Neural cell (in vitro differentiated cells): ENCODE results near the gene COL23A1. TPM values are rescaled to one million over a fixed set of nuclear protein-coding genes. Genes with fewer than 3 reads are reported as not detected.

Experiments
- H2AFZ ChIP-seq: fragments of 200-600, 300-800 bp; sonication (generic), shearing (Covaris generic); 2 replicates; pipeline ENCODE4 v1.6.0; 2014; ENCODE audit warnings: low read depth, mild to moderate bottlenecking, antibody characterized with exemption, low read length, moderate library complexity
- H3F3A ChIP-seq: fragments of 200-600 bp; shearing (Covaris generic); 2 replicates; pipeline ENCODE4 v1.6.1; 2016; ENCODE audit warnings: mild to moderate bottlenecking, moderate library complexity, mixed read lengths, antibody characterized with exemption, low read length; ENCODE audit not compliant: insufficient read depth, poor library complexity, severe bottlenecking
- H3K27ac ChIP-seq: fragments of 200-600, 300-800 bp; sonication (generic), shearing (Covaris generic); 2 replicates; pipeline ENCODE4 v1.5.1; 2014; ENCODE audit warnings: mild to moderate bottlenecking, low read length, moderate library complexity
- H3K27me3 ChIP-seq: fragments of 300-800, 200-600 bp; sonication (generic), shearing (Covaris generic); 2 replicates; pipeline ENCODE4 v1.6.0; 2014; ENCODE audit warnings: mild to moderate bottlenecking, low read depth, low read length, moderate library complexity; ENCODE audit not compliant: insufficient read depth
- H3K36me3 ChIP-seq: fragments of 300-800, 200-600 bp; sonication (generic), shearing (Covaris generic); 2 replicates; pipeline ENCODE4 v1.5.1; 2014; ENCODE audit warnings: mild to moderate bottlenecking, antibody characterized with exemption, low read length, moderate library complexity; ENCODE audit not compliant: insufficient read depth
- H3K4me2 ChIP-seq: fragments of 300-800, 200-600 bp; sonication (generic), shearing (Covaris generic); 2 replicates; pipeline ENCODE4 v1.6.0; 2014; ENCODE audit warnings: mild to moderate bottlenecking, low read length
- H3K4me3 ChIP-seq: fragments of 300-800, 200-600 bp; sonication (generic), shearing (Covaris generic); 2 replicates; pipeline ENCODE4 v1.5.1; 2014; ENCODE audit warnings: mild to moderate bottlenecking, low read length, moderate library complexity
- H3K79me2 ChIP-seq: fragments of 200-600 bp; shearing (Covaris generic); replicated peaks from 2 replicates; pipeline ENCODE4 v1.6.0; 2014; ENCODE audit warnings: mild to moderate bottlenecking, low read length, moderate library complexity; ENCODE audit not compliant: insufficient read depth
- H3K9ac ChIP-seq: fragments of 300-800, 200-600 bp; sonication (generic), shearing (Covaris generic); 2 replicates; pipeline ENCODE4 v1.6.1; 2016; ENCODE audit warnings: mild to moderate bottlenecking, low read length, mixed read lengths
- H3K9me2 ChIP-seq: fragments of 200-600 bp; shearing (Covaris generic); 2 replicates; pipeline ENCODE4 v1.6.1; 2016; ENCODE audit warnings: mild to moderate bottlenecking, low read length, mixed read lengths; ENCODE audit not compliant: insufficient read depth
- H3K9me3 ChIP-seq: fragments of 200-600, 300-800 bp; sonication (generic), shearing (Covaris generic); 2 replicates; pipeline ENCODE4 v1.6.1; 2016; ENCODE audit warnings: mild to moderate bottlenecking, mixed run types, low read length, moderate library complexity, mixed read lengths
- H4K20me1 ChIP-seq: fragments of 200-600 bp; shearing (Covaris generic); 2 replicates; pipeline ENCODE4 v1.6.1; 2016; ENCODE audit warnings: mild to moderate bottlenecking, mixed run types; ENCODE audit not compliant: insufficient read depth
- CTCF ChIP-seq: fragments of 450-650 bp; IDR thresholded peaks from 2 replicates; pipeline ENCODE4 v1.5.1; 2014; ENCODE audit warnings: antibody characterized with exemption, mild to moderate bottlenecking, moderate library complexity; ENCODE audit not compliant: poor library complexity, severe bottlenecking
- EP300 ChIP-seq: fragments of 450-650 bp; conservative IDR thresholded peaks from 2 replicates; pipeline ENCODE4 v1.6.1; 2014; ENCODE audit warnings: antibody characterized with exemption, mild to moderate bottlenecking, moderate library complexity; ENCODE audit not compliant: poor library complexity, severe bottlenecking
- EZH2 ChIP-seq: fragments of 200-600, 300-800 bp; shearing (Covaris generic), sonication (generic); IDR thresholded peaks from 2 replicates; pipeline ENCODE4 v1.6.1; 2014; ENCODE audit warnings: antibody characterized with exemption, low read length, borderline replicate concordance, mild to moderate bottlenecking; ENCODE audit not compliant: insufficient read depth, poor library complexity, severe bottlenecking
- MXI1 ChIP-seq: fragments of 450-650 bp; conservative IDR thresholded peaks from 2 replicates; pipeline ENCODE4 v1.6.1; 2014; ENCODE audit warnings: antibody characterized with exemption, mild to moderate bottlenecking; ENCODE audit not compliant: poor library complexity, severe bottlenecking
- POLR2AphosphoS5 ChIP-seq: IDR thresholded peaks from 2 replicates; pipeline ENCODE4 v1.6.1; 2012
- RAD21 ChIP-seq: fragments of 450-650 bp; conservative IDR thresholded peaks from 2 replicates; pipeline ENCODE4 v1.6.1; 2014; ENCODE audit warnings: antibody characterized with exemption, mild to moderate bottlenecking, moderate library complexity
- REST ChIP-seq: IDR thresholded peaks from 2 replicates; pipeline ENCODE4 v1.6.1; 2012; ENCODE audit warnings: borderline replicate concordance
- SMC3 ChIP-seq: fragments of 450-650 bp; conservative IDR thresholded peaks from 2 replicates; pipeline ENCODE4 v1.6.1; 2014; ENCODE audit warnings: antibody characterized with exemption, mild to moderate bottlenecking, moderate library complexity; ENCODE audit not compliant: poor library complexity
- TAF1 ChIP-seq: IDR thresholded peaks from 2 replicates; pipeline ENCODE4 v1.6.1; 2012; ENCODE audit warnings: low read depth
- polyA plus RNA-seq: library from polyadenylated mRNA; depleted of rRNA; stranded (reverse); fragments of >200 nt; gene quantifications from 2 replicates; pipeline ENCODE4 v1.2.3, GENCODE V29; 2014

Gene COL23A1
- polyA plus RNA-seq, 1 donor from 2014 or later = not detected

- Histone ChIP-seq H3F3A (no peaks in the 10 kb centered on the region), H2AFZ (no peak overlapping the region), H3K4me3 (no peak overlapping the region), H3K9me3 (no peaks in the 10 kb centered on the region), H3K9me2 (no peaks in the 10 kb centered on the region), H3K9ac (no peak overlapping the region), H3K4me2 (no peak overlapping the region), H3K36me3 (no peaks in the 10 kb centered on the region), H4K20me1 (no peaks in the 10 kb centered on the region), H3K79me2 (no peaks in the 10 kb centered on the region), H3K27ac (no peak overlapping the region), H3K27me3 (no peaks in the 10 kb centered on the region)
- no peak for TF ChIP-seq TAF1
- TF ChIP-seq EP300 = no peak
- TF ChIP-seq RAD21 = no peak
- TF ChIP-seq MXI1 = no peak
Observed at GRCh38 chr5:178563621-178564020, 26.6 kb downstream of the COL23A1 start.

GRCh38 chr5:178561746-178562264 lies 28.4 kb downstream of the COL23A1 start:
- no peaks in the 10 kb centered on the region for H3K36me3 ChIP-seq
- no peak overlapping the region for H3K4me2 ChIP-seq
- no peaks in the 10 kb centered on the region for H3K9me3 ChIP-seq
- no peaks in the 10 kb centered on the region for H3F3A ChIP-seq
- no peaks in the 10 kb centered on the region for H3K9me2 ChIP-seq
- H3K4me3 ChIP-seq = no peak overlapping the region
- H3K27me3 ChIP-seq = no peaks in the 10 kb centered on the region
- no peak overlapping the region for H3K9ac ChIP-seq
- no peaks in the 10 kb centered on the region for H4K20me1 ChIP-seq
- no peak overlapping the region for H3K27ac ChIP-seq
- H2AFZ ChIP-seq = no peak overlapping the region
- no peaks in the 10 kb centered on the region for H3K79me2 ChIP-seq
- TF ChIP-seq TAF1 (no peak), RAD21 (no peak), POLR2AphosphoS5 (no peak), CTCF (no peak), MXI1 (no peak), REST (no peak), EZH2 (no peak), SMC3 (no peak), EP300 (no peak)

GRCh38 chr5:178560911-178561310 lies 29.3 kb downstream of the COL23A1 start:
- Histone ChIP-seq H4K20me1 (no peaks in the 10 kb centered on the region), H3K4me2 (no peak overlapping the region), H3K9me3 (no peaks in the 10 kb centered on the region), H3F3A (no peaks in the 10 kb centered on the region), H3K27me3 (no peaks in the 10 kb centered on the region), H3K4me3 (no peak overlapping the region), H3K79me2 (no peaks in the 10 kb centered on the region), H3K9me2 (no peaks in the 10 kb centered on the region), H3K27ac (no peak overlapping the region), H3K36me3 (no peaks in the 10 kb centered on the region), H2AFZ (no peak overlapping the region), H3K9ac (no peak overlapping the region)
- no peak for TF ChIP-seq SMC3
- no peak for TF ChIP-seq TAF1
- TF ChIP-seq REST = no peak
- TF ChIP-seq EP300 = no peak
- no peak for TF ChIP-seq EZH2
- no peak for TF ChIP-seq MXI1
- TF ChIP-seq POLR2AphosphoS5 = no peak
- TF ChIP-seq CTCF = no peak
- no peak for TF ChIP-seq RAD21
